Measurements from ENCODE around the gene ERCC4.

DNA sequence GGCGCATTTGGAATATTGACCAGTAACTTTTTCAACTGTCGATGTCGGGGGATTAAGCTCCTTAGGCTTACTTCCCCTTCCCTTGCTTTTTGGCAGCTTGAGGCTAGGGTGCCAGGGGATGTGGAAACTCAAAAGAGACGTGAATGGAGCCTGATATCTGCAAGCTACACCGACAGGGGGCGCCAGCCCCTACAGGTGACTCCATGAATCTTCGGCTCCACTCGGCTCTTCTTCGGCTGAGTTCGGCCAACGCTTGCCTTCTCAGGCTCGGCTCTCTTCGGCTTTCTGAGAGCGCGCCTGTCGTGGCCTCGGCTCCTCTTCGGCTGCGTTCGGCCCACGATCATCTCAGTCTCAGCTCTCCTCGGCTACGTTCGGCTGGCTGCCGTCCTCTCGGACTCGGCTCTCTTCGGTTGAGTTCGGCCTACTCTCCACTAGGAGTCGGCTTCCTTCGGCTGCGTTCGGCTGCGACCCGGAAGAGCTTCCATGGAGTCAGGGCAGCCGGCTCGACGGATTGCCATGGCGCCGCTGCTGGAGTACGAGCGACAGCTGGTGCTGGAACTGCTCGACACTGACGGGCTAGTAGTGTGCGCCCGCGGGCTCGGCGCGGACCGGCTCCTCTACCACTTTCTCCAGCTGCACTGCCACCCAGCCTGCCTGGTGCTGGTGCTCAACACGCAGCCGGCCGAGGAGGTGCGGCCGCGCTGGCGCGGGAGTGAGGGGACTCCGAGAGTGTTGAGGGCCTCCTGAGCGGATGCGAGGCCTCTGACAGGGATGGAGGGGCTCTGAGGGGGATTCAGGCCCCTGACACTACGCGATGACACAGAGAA lies at the start of gene ERCC4:
- TF ChIP-seq, protein P1, sequence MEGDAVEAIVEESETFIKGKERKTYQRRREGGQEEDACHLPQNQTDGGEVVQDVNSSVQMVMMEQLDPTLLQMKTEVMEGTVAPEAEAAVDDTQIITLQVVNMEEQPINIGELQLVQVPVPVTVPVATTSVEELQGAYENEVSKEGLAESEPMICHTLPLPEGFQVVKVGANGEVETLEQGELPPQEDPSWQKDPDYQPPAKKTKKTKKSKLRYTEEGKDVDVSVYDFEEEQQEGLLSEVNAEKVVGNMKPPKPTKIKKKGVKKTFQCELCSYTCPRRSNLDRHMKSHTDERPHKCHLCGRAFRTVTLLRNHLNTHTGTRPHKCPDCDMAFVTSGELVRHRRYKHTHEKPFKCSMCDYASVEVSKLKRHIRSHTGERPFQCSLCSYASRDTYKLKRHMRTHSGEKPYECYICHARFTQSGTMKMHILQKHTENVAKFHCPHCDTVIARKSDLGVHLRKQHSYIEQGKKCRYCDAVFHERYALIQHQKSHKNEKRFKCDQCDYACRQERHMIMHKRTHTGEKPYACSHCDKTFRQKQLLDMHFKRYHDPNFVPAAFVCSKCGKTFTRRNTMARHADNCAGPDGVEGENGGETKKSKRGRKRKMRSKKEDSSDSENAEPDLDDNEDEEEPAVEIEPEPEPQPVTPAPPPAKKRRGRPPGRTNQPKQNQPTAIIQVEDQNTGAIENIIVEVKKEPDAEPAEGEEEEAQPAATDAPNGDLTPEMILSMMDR (IDR thresholded peaks at IDR 0.05) = peak; percentile 89 to 97 (median 97)
- TF ChIP-seq POLR2A (IDR thresholded peaks at IDR 0.05) = no peak
